HEK293T (cell line): ENCODE results near the gene ODAD4.

Source experiments
- ARNT ChIP-seq: fragments of 450-650 bp; IDR thresholded peaks from 2 replicates; pipeline ENCODE4 v1.6.1; 2017; ENCODE audit warnings: mild to moderate bottlenecking
- BHLHE40 ChIP-seq: fragments of 450-650 bp; IDR thresholded peaks from 2 replicates; pipeline ENCODE4 v1.6.1; 2016; ENCODE audit warnings: mild to moderate bottlenecking, moderate library complexity, borderline replicate concordance
- CTBP1 ChIP-seq: fragments of 450-650 bp; IDR thresholded peaks from 2 replicates; pipeline ENCODE4 v1.6.1; 2016; ENCODE audit warnings: borderline replicate concordance
- ELF4 ChIP-seq: fragments of 450-650 bp; IDR thresholded peaks from 2 replicates; pipeline ENCODE4 v1.6.1; 2017; ENCODE audit warnings: antibody characterized with exemption
- FOXA1 ChIP-seq: fragments of 450-650 bp; IDR thresholded peaks from 2 replicates; pipeline ENCODE4 v1.6.1; 2016; ENCODE audit warnings: mild to moderate bottlenecking
- FOXK2 ChIP-seq: fragments of 450-650 bp; IDR thresholded peaks from 2 replicates; pipeline ENCODE4 v1.6.1; 2016; ENCODE audit warnings: mild to moderate bottlenecking
- FOXM1 ChIP-seq: fragments of 450-650 bp; IDR thresholded peaks from 2 replicates; pipeline ENCODE4 v1.6.1; 2017; ENCODE audit warnings: mild to moderate bottlenecking, borderline replicate concordance
- HDGF ChIP-seq: fragments of 450-650 bp; IDR thresholded peaks from 2 replicates; pipeline ENCODE4 v1.6.1; 2017; ENCODE audit warnings: antibody characterized with exemption, borderline replicate concordance
- PKNOX1 ChIP-seq: fragments of 450-650 bp; IDR thresholded peaks from 2 replicates; pipeline ENCODE4 v1.6.1; 2016
- SP1 ChIP-seq: fragments of 450-650 bp; IDR thresholded peaks from 2 replicates; pipeline ENCODE4 v1.6.1; 2017
- SUZ12 ChIP-seq: fragments of 450-650 bp; IDR thresholded peaks from 2 replicates; pipeline ENCODE4 v1.6.1; 2016; ENCODE audit warnings: mild to moderate bottlenecking
- TARDBP ChIP-seq: fragments of 450-650 bp; IDR thresholded peaks from 2 replicates; pipeline ENCODE4 v1.6.1; 2016

- TF ChIP-seq FOXK2: no peak
- no peak for TF ChIP-seq TARDBP
- TF ChIP-seq FOXM1: no peak
- no peak for TF ChIP-seq HDGF
- TF ChIP-seq SP1: no peak
- no peak for TF ChIP-seq ARNT
- no peak for TF ChIP-seq SUZ12
- no peak for TF ChIP-seq FOXA1
- TF ChIP-seq BHLHE40: no peak
- TF ChIP-seq ELF4: no peak
- no peak for TF ChIP-seq CTBP1
- no peak for TF ChIP-seq PKNOX1
These were observed 43.6 kb downstream of the ODAD4 start for GRCh38 chr17:41974031-41974430.
